Spleen (tissue), 7 donors: ENCODE results near the gene GJC3.
"Not testable (repeated sequence)": the region's sequence is repeated elsewhere in the genome, so short reads cannot be mapped to it uniquely, and the experiment has no call there.

Experiments
- POLR2A ChIP-seq, 3 donors: fragments of 450-650 bp; IDR thresholded peaks; one replicate each; pipeline ENCODE4 v1.5.1; 2017; ENCODE audit warnings: antibody characterized with exemption in 3 of 3, mild to moderate bottlenecking in 1 of 3
- TF ChIP-seq, protein P1 (sequence below), 11 experiments: fragments of 200-600 bp in 7 of 11; fragments of 450-650 bp in 4 of 11; sonication (generic) in 4 of 11; IDR thresholded peaks in 8 of 11; conservative IDR thresholded peaks in 3 of 11; 1 replicate in 7 of 11; 2 replicates in 4 of 11; pipeline versions ENCODE4 v1.4.0 to v1.8.0; 2016 to 2021; ENCODE audit warnings: antibody characterized with exemption in 11 of 11, inconsistent platforms in 4 of 11, mild to moderate bottlenecking in 1 of 11
- donor health status: DM: no; HTN: no; CAD: no; lungs with moderate emphysema.
- donor health status: DM: no; HTN: no; CAD: no.
- donor health status: DM: no; HTN: no; CAD: no.

DNA sequence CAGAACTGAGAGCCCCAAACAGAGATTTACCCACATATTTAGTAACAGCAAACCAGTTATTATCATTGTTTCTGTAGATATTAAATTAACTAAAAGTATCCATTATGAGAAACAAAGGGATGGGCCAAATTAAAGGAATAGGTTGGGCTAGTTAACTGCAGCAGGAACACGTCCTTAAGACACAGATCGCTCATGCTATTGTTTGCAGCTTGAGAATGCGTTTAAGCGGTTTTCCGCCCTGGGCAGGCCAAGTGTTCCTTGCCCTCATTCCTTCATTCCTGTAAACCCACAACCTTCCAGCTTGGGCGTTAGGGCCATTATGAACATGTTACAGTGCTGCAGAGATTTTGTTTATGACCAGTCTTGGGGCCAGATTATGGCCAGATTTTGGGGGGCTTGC is 21.4 kb upstream of the GJC3 start:
- TF ChIP-seq, protein P1, sequence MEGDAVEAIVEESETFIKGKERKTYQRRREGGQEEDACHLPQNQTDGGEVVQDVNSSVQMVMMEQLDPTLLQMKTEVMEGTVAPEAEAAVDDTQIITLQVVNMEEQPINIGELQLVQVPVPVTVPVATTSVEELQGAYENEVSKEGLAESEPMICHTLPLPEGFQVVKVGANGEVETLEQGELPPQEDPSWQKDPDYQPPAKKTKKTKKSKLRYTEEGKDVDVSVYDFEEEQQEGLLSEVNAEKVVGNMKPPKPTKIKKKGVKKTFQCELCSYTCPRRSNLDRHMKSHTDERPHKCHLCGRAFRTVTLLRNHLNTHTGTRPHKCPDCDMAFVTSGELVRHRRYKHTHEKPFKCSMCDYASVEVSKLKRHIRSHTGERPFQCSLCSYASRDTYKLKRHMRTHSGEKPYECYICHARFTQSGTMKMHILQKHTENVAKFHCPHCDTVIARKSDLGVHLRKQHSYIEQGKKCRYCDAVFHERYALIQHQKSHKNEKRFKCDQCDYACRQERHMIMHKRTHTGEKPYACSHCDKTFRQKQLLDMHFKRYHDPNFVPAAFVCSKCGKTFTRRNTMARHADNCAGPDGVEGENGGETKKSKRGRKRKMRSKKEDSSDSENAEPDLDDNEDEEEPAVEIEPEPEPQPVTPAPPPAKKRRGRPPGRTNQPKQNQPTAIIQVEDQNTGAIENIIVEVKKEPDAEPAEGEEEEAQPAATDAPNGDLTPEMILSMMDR (IDR thresholded peaks at IDR 0.05 in 8 of 11, conservative IDR thresholded peaks at IDR 0.05 in 3 of 11): not testable (repeated sequence)
- not testable (repeated sequence) for TF ChIP-seq POLR2A (IDR thresholded peaks at IDR 0.05)
